Measurements from ENCODE around the gene P2RY2. TPM values are rescaled to one million over a fixed set of nuclear protein-coding genes. Genes with fewer than 3 reads are reported as not detected.
"Not testable (repeated sequence)": the region's sequence is repeated elsewhere in the genome, so short reads cannot be mapped to it uniquely, and the experiment has no call there.

Gene P2RY2
- total RNA-seq, 3 donors from 2014 or later = 7.6 to 20.6 (median 14.5) TPM

DNA sequence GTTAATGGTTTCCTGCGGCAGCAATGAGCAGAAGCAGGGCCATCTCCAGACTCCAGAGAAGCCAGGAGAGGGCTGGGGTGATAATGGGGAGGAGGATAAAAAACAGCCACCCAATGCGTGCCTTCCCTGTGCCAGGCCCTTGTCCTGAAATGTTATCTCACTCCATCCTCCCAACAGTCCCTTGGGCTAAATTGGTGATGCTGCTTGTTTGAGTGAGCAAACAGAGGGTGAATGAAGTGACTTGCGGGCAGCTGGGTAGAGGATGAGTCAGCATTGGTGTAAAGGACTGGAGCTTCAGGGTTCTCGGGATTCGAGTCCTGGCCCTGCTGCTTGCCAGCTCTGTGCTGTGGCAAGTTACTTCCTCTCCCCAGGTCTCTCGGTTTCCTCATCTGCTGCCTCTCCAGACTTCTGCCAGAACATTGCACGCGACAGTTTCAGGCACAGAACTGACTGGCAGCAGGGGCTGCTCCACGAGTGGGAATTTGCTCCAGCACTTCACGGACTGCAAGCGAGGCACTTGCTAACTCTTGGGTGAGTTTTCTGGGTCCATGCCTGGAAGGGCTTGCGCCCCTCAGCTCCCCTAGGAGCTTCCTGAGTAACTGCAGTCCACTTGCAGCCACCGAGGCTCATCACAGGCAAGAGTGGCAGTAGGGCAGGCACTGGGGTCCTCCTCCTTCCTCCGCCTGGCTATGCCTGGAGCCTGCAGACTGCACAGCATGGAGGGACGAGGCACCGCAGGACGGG lies 54.0 kb downstream of the P2RY2 start, which contains the start of gene P2RY6:
TSS of gene P2RY6 (plus strand) at position 403 of the 744 bp plus-strand sequence. CDS start 24,181 bp downstream, outside the sequence.
- intact Hi-C loops (cut with DNase I, micrococcal nuclease) = no loop called here
- no peak for DNase-seq
- TF ChIP-seq, protein P1, sequence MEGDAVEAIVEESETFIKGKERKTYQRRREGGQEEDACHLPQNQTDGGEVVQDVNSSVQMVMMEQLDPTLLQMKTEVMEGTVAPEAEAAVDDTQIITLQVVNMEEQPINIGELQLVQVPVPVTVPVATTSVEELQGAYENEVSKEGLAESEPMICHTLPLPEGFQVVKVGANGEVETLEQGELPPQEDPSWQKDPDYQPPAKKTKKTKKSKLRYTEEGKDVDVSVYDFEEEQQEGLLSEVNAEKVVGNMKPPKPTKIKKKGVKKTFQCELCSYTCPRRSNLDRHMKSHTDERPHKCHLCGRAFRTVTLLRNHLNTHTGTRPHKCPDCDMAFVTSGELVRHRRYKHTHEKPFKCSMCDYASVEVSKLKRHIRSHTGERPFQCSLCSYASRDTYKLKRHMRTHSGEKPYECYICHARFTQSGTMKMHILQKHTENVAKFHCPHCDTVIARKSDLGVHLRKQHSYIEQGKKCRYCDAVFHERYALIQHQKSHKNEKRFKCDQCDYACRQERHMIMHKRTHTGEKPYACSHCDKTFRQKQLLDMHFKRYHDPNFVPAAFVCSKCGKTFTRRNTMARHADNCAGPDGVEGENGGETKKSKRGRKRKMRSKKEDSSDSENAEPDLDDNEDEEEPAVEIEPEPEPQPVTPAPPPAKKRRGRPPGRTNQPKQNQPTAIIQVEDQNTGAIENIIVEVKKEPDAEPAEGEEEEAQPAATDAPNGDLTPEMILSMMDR (IDR thresholded peaks at IDR 0.05) = no peak
- Histone ChIP-seq H3K9me3 (no peaks in the 10 kb centered on the region), H3K4me3 (no peak within 1 kb of the TSS), H3K4me1 (ENCODE audit: low read depth) (peaks cover 12% of the 10 kb centered on the region), H3K36me3 (ENCODE audit: low read depth) (no peaks in the 10 kb centered on the region)
- peak; percentile 44 for ATAC-seq

DNA sequence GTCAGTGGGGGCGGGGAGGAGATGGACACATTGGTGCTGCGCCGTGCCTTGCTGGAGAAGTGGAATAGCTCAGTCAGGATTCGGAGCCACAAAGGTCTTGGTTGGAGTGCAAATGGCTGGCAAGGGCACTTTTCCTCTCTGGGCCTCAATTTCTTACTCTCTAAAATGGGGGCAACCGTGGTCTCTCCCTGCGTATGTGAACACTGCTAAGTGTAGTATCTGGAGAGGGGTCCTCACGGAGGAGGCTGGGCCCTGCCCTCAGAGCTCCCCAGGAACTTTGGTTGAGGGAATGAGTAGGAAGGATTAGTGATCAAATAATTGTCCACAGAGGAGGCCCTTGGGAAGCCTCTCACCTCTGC lies 54.6 kb downstream of the P2RY2 start:
- ATAC-seq (no peak), DNase-seq (no peak)
- Histone ChIP-seq H3K36me3 (ENCODE audit: low read depth) (no peaks in the 10 kb centered on the region), H3K4me3 (no peak overlapping the region), H3K9me3 (no peaks in the 10 kb centered on the region), H3K4me1 (ENCODE audit: low read depth) (peaks cover 12% of the 10 kb centered on the region)
- intact Hi-C loops (cut with DNase I, micrococcal nuclease) = no loop called here
- TF ChIP-seq, protein P1 (IDR thresholded peaks at IDR 0.05) = no peak

DNA sequence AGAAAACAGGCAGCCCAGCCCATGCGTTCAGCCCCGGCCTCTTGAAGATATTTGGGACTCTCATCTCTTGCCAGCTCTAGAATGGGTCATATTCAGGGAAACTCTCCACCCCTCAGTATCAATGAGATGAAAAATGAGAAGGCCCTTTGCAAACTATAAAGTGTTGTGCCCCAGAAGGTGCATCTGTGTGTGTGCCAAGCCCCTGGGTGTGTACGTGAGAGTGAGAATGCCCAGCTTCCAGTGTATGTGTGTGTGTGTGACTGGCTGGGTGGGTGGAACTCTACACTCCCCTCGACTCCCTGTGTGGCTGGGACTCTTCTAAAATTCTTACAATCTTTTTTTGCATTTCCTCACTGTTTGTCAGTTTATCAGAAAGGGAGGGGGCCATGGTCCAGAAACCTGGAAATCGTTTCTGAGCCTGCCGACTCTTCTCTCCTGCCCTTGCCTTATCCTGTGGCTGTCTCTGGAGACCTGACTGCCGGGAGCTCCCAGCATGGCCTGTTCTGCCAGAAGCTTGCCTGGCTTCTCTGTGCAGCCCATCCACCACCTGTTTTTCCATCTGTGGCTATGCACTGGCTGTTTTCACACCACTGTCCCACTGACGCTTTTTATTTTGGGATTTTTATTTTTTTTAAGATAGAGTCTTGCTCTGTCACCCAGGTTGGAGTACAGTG lies 55.3 kb downstream of the P2RY2 start:
- DNase-seq (no peak), ATAC-seq (no peak)
- H3K9me3 ChIP-seq = no peaks in the 10 kb centered on the region
- TF ChIP-seq, protein P1 (IDR thresholded peaks at IDR 0.05) = no peak
- intact Hi-C loops (cut with DNase I, micrococcal nuclease) = no loop called here
- no peak overlapping the region for H3K4me3 ChIP-seq
- no peaks in the 10 kb centered on the region for H3K36me3 ChIP-seq (ENCODE audit: low read depth)
- H3K4me1 ChIP-seq (ENCODE audit: low read depth) = peaks cover 12% of the 10 kb centered on the region

DNA sequence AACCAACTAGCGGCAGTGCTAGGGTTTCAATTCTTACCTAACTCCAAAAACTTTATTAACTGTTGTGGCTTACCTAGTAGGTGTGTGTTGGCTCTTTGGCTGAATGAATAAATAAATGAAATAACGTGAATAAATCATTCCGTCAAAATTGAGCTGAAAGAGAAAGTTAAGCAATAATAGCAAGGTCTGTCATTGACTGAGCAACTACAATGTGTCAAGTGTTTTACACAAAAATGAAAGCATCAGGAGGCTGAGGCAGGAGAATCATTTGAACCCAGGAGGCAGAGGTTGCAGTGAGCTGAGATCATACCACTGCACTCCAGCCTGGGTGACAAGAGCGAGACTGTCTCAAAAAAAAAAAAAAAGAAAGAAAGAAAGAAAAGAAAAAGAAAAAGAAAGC lies 56.1 kb downstream of the P2RY2 start:
- H3K36me3 ChIP-seq (ENCODE audit: low read depth); intact Hi-C loops (cut with DNase I, micrococcal nuclease); ATAC-seq; DNase-seq; H3K9me3 ChIP-seq; H3K4me3 ChIP-seq: not testable (repeated sequence)
- peaks cover 12% of the 10 kb centered on the region for H3K4me1 ChIP-seq (ENCODE audit: low read depth)

DNA sequence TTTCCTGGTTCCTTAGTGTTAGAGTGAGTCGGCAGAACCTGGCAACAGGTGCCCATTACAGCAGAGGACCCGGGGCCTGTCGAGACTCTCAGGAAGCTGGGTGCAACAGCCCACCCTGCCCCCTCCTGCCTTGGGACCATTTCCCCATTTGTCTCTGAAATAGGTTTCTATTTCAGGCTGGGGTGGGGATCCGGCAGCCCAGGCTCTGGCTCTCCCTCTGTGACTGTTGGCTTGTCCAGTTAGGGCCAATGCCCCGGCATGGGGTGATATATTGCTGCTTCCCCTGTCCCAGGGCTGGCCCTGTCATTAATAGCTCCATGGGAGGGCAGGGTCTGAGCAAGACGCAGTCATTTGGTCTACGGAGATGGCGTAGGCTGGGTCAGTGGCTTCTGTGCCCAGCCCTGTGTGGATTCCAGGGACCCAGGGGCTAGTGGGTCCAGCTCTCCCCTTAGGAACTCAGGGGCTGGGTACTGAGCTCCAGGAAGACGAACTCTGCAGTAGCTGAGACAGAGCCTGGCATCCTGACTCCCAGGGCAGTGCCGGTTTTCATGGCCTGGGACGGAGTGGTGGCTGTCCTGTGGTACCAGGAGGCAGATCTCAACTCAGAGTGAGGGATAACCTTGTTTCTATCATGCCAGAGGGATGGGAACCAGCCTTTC lies 56.8 kb downstream of the P2RY2 start:
- intact Hi-C loops (cut with DNase I, micrococcal nuclease) = no loop called here
- Histone ChIP-seq H3K4me3 (no peak overlapping the region), H3K9me3 (no peaks in the 10 kb centered on the region), H3K36me3 (ENCODE audit: low read depth) (no peaks in the 10 kb centered on the region), H3K4me1 (ENCODE audit: low read depth) (peaks cover 12% of the 10 kb centered on the region)
- ATAC-seq (peak; percentile 28), DNase-seq (no peak)
- TF ChIP-seq, protein P1 (IDR thresholded peaks at IDR 0.05) = no peak

DNA sequence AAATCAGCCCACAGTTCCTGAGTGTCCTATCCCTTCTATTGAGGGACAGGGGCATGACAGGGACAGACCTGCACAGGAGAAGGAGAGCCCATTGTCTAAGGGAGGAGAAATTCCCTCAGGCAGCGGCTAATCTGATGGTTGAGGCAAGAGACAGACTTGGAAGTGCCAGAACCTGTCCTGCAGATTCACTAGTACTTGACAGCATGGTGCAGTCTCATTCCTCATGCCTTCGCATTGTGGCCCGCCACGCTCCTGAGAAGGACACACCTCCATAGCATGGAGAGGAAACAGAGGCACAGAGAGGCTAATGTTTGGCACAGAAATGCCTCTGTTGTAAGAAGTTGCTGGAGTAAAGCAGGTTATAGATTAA lies 57.3 kb downstream of the P2RY2 start:
- no peaks in the 10 kb centered on the region for H3K9me3 ChIP-seq
- TF ChIP-seq, protein P1 (IDR thresholded peaks at IDR 0.05) = no peak
- intact Hi-C loops (cut with DNase I, micrococcal nuclease) = no loop called here
- peaks cover 8% of the 10 kb centered on the region for H3K4me1 ChIP-seq (ENCODE audit: low read depth)
- H3K4me3 ChIP-seq = no peak overlapping the region
- DNase-seq (no peak), ATAC-seq (no peak)
- H3K36me3 ChIP-seq (ENCODE audit: low read depth) = no peaks in the 10 kb centered on the region

Measured in mucosa of descending colon (tissue), 3 donors.